Measurements from ENCODE around the gene OBSCN.

DNA sequence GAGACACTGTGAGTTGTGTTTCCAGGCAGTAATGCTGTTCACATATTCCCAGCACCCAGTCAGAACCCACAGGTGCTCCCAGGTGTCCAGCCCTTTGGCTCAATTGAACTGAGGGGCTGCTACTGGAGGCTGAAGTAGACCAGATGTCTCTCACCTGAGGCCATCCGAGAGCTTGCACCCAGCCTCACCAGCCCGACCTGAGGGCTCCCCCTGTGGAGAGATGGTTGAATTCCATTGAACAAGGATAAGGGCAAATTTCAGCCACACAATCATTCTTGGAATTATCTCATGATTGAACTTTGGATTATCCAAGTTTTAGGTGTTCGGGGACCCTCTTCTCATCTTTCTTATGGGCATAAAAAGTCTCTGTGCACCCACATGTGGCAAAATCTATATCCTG is 52.1 kb downstream of the OBSCN start:
- no peak for TF ChIP-seq FOXA1 (IDR thresholded peaks at IDR 0.05)
- TF ChIP-seq FOXK2 (IDR thresholded peaks at IDR 0.05): no peak

Data from HEK293T (cell line).